Measurements from ENCODE around the gene ZMIZ1.

The ZMIZ1 gene

GRCh38 chr10:79361726-79362397 lies 293.1 kb downstream of the ZMIZ1 start:
- no peak overlapping the region for H3K4me3 ChIP-seq (ENCODE audit: low read depth, low read length)
